Liver (tissue), 9 donors: ENCODE data around the gene DIPK1C. TPM values are rescaled to one million over a fixed set of nuclear protein-coding genes. Genes with fewer than 3 reads are reported as not detected.

Experiments
- DNase-seq: peaks from one replicate; pipeline ENCODE4 v3.0.0-alpha.2; 2017; ENCODE audit warnings: low spot score
- H3K27ac ChIP-seq, 2 donors: one replicate each; pipeline ENCODE4 v1.7.0; 2013; ENCODE audit warnings: inconsistent platforms in 2 of 2, low read length in 2 of 2, control low read depth in 1 of 2, low read depth in 1 of 2, mild to moderate bottlenecking in 1 of 2
- H3K27me3 ChIP-seq, 4 donors: one replicate each; pipeline versions ENCODE4 v1.6.1 to v1.7.0; 2013; ENCODE audit warnings: low read length in 3 of 4, inconsistent platforms in 1 of 4, mild to moderate bottlenecking in 1 of 4, moderate library complexity in 1 of 4; ENCODE audit not compliant: control insufficient read depth in 4 of 4, insufficient read depth in 4 of 4
- H3K36me3 ChIP-seq, 4 donors: one replicate each; pipeline versions ENCODE4 v1.6.1 to v1.7.0; 2013; ENCODE audit warnings: low read length in 3 of 4, mild to moderate bottlenecking in 3 of 4, low read depth in 1 of 4, moderate library complexity in 1 of 4; ENCODE audit not compliant: control insufficient read depth in 4 of 4, insufficient read depth in 3 of 4
- H3K4me1 ChIP-seq, 4 donors: one replicate each; pipeline versions ENCODE4 v1.6.1 to v1.7.0; 2013; ENCODE audit warnings: low read length in 3 of 4, mild to moderate bottlenecking in 3 of 4, moderate library complexity in 1 of 4; ENCODE audit not compliant: control insufficient read depth in 4 of 4, insufficient read depth in 4 of 4
- H3K4me3 ChIP-seq, 3 donors: one replicate each; pipeline versions ENCODE4 v1.6.1 to v1.7.0; 2013; ENCODE audit warnings: low read length in 3 of 3, control low read depth in 1 of 3, low read depth in 1 of 3, mild to moderate bottlenecking in 1 of 3
- H3K9ac ChIP-seq, 2 donors: one replicate each; pipeline ENCODE4 v1.7.0; 2013; ENCODE audit warnings: low read length in 2 of 2, mild to moderate bottlenecking in 2 of 2, moderate library complexity in 2 of 2, control low read depth in 1 of 2, low read depth in 1 of 2
- H3K9me3 ChIP-seq, 4 donors: one replicate each; pipeline versions ENCODE4 v1.6.1 to v1.7.0; 2013; ENCODE audit warnings: low read length in 3 of 4; ENCODE audit not compliant: control insufficient read depth in 4 of 4
- ATF3 ChIP-seq: IDR thresholded peaks from 2 replicates; pipeline ENCODE4 v1.6.1; 2016; ENCODE audit warnings: antibody characterized with exemption
- CTCF ChIP-seq: fragments of 150-350 bp; IDR thresholded peaks from 2 replicates; pipeline ENCODE4 v1.5.1; 2017; ENCODE audit warnings: improper control_type of control experiment, low read depth, low read length; ENCODE audit not compliant: missing input control
- FOXA1 ChIP-seq: IDR thresholded peaks from 2 replicates; pipeline ENCODE4 v1.6.1; 2016; ENCODE audit warnings: antibody characterized with exemption
- FOXA2 ChIP-seq: IDR thresholded peaks from 2 replicates; pipeline ENCODE4 v1.6.1; 2016; ENCODE audit warnings: antibody characterized with exemption
- GABPA ChIP-seq, 2 donors: IDR thresholded peaks in 1 of 2; conservative IDR thresholded peaks in 1 of 2; 2 replicates each; pipeline ENCODE4 v1.6.1; 2016; ENCODE audit warnings: antibody characterized with exemption in 2 of 2, mild to moderate bottlenecking in 1 of 2, moderate library complexity in 1 of 2
- HNF4A ChIP-seq, 2 donors: conservative IDR thresholded peaks; 2 replicates each; pipeline ENCODE4 v1.6.1; 2016; ENCODE audit warnings: antibody characterized with exemption in 2 of 2, mild to moderate bottlenecking in 2 of 2
- JUND ChIP-seq, 2 donors: IDR thresholded peaks; 2 replicates each; pipeline ENCODE4 v1.6.1; 2016; ENCODE audit warnings: antibody characterized with exemption in 2 of 2
- MAX ChIP-seq: IDR thresholded peaks from 2 replicates; pipeline ENCODE4 v1.6.1; 2016; ENCODE audit warnings: antibody characterized with exemption
- NR2F2 ChIP-seq: IDR thresholded peaks from 2 replicates; pipeline ENCODE4 v1.6.1; 2016; ENCODE audit warnings: antibody characterized with exemption
- REST ChIP-seq: IDR thresholded peaks from 2 replicates; pipeline ENCODE4 v1.6.1; 2016; ENCODE audit warnings: antibody characterized with exemption, mild to moderate bottlenecking
- RXRA ChIP-seq, 2 donors: IDR thresholded peaks; 2 replicates each; pipeline ENCODE4 v1.6.1; 2017 to 2018; ENCODE audit warnings: antibody characterized with exemption in 2 of 2, mild to moderate bottlenecking in 1 of 2
- SP1 ChIP-seq: IDR thresholded peaks from 2 replicates; pipeline ENCODE4 v1.6.1; 2018; ENCODE audit warnings: antibody characterized with exemption, mild to moderate bottlenecking
- TAF1 ChIP-seq: conservative IDR thresholded peaks from 2 replicates; pipeline ENCODE4 v1.6.1; 2016; ENCODE audit warnings: antibody characterized with exemption, mild to moderate bottlenecking
- YY1 ChIP-seq: IDR thresholded peaks from 2 replicates; pipeline ENCODE4 v1.6.1; 2016; ENCODE audit warnings: antibody characterized with exemption, mild to moderate bottlenecking
- ZBTB33 ChIP-seq: IDR thresholded peaks from 2 replicates; pipeline ENCODE4 v1.6.1; 2016; ENCODE audit warnings: antibody characterized with exemption
- WGBS: extraction: QIAGEN DNeasy Blood & Tissue Kit; methylation state at CpG from one replicate; pipeline ENCODE4 v1.1.7; 2013; 5-methylcytosine and 5-hydroxymethylcytosine counted together
- polyA plus RNA-seq, 2 donors: library from polyadenylated mRNA; stranded (reverse) in 1 of 2; unstranded in 1 of 2; fragments of 200-250 nt in 1 of 2; fragments of >200 nt in 1 of 2; fragmentation: Nextera tagmentation in 1 of 2; extraction: Ambion mirVana in 1 of 2; gene quantifications; one replicate each; pipeline versions ENCODE4 v1.2.1 to v1.2.3, GENCODE V29; 2013 to 2015
- total RNA-seq, 2 donors: library from RNA; depleted of rRNA; stranded (reverse); fragments of >200 nt; gene quantifications; one replicate each; pipeline ENCODE4 v1.2.3, GENCODE V29; 2014
- donor health status: healthy.
- donor health status: healthy.
- donor health status: healthy.
- donor health status: healthy.
- donor health status: healthy.

The DIPK1C gene
- total and polyA plus RNA-seq, 4 donors = 0.06 to 0.19 (median 0.08) TPM; not detected in 1

- Histone ChIP-seq H3K9me3 (no peaks in the 10 kb centered on the region), H3K27me3 (no peaks in the 10 kb centered on the region), H3K4me1 (peaks cover 0 to 9% (median 5%) of the 10 kb centered on the region in 4 donors), H3K27ac (peak overlapping the region in 1 of 2 donors; percentile 14), H3K36me3 (no peaks in the 10 kb centered on the region), H3K4me3 (no peak overlapping the region), H3K9ac (no peak overlapping the region)
- DNase-seq = no peak
- WGBS = 67% methylated on average over 9 of the region's 9 CpGs
- TF ChIP-seq ATF3 = no peak
- TF ChIP-seq JUND (IDR thresholded peaks at IDR 0.05) = no peak
- peak; percentile 20 to 62 for TF ChIP-seq HNF4A (conservative IDR thresholded peaks at IDR 0.05)
- TF ChIP-seq FOXA2 = peak; percentile 66
- peak; percentile 24 for TF ChIP-seq REST
- peak; percentile 30 for TF ChIP-seq SP1
- peak in 1 of 2 donors; percentile 64 for TF ChIP-seq RXRA (IDR thresholded peaks at IDR 0.05)
- TF ChIP-seq GABPA (IDR thresholded peaks at IDR 0.05 in 1 of 2, conservative IDR thresholded peaks at IDR 0.05 in 1 of 2) = peak in 1 of 2 donors; percentile 26
- no peak for TF ChIP-seq YY1
- TF ChIP-seq ZBTB33 = no peak
- TF ChIP-seq MAX = peak; percentile 46
These were observed 61.4 kb downstream of the DIPK1C start for GRCh38 chr18:74395648-74396154.

GRCh38 chr18:74395006-74395405, 62.1 kb downstream of the DIPK1C start:
- DNase-seq = no peak
- TF ChIP-seq TAF1 (no peak), NR2F2 (no peak), SP1 (no peak), HNF4A (conservative IDR thresholded peaks at IDR 0.05) (no peak), REST (no peak), CTCF (no peak), FOXA1 (no peak), FOXA2 (no peak)
- Histone ChIP-seq H3K9me3 (no peaks in the 10 kb centered on the region), H3K4me1 (peaks cover 0 to 9% (median 5%) of the 10 kb centered on the region in 4 donors), H3K4me3 (no peak overlapping the region), H3K36me3 (no peaks in the 10 kb centered on the region), H3K27me3 (no peaks in the 10 kb centered on the region), H3K27ac (no peak overlapping the region), H3K9ac (no peak overlapping the region)
- 94% methylated on average over 7 of the region's 7 CpGs for WGBS
